HG03571 (cell line): Measurements from ENCODE around the gene RGS7.
"Not testable (repeated sequence)": the region's sequence is repeated elsewhere in the genome, so short reads cannot be mapped to it uniquely, and the experiment has no call there.

Source experiments
- ATAC-seq: cut with Tn5 transposase; IDR thresholded peaks from one replicate; pipeline ENCODE4 v1.9.1; 2021; ENCODE audit not compliant: unreplicated experiment

RGS7 gene

GRCh38 chr1:241274693-241275092 is 82.3 kb downstream of the RGS7 start:
- ATAC-seq = no peak

- ATAC-seq = no peak
Observed at GRCh38 chr1:241272828-241273227, 84.2 kb downstream of the RGS7 start.

- ATAC-seq = no peak
Observed at GRCh38 chr1:241271427-241271826, 85.6 kb downstream of the RGS7 start.

- ATAC-seq = no peak
Observed at GRCh38 chr1:241270016-241270415, 87.0 kb downstream of the RGS7 start.

- ATAC-seq = no peak
Observed at GRCh38 chr1:241269116-241269515, 87.9 kb downstream of the RGS7 start.

- no peak for ATAC-seq
Observed at GRCh38 chr1:241266121-241266520, 90.9 kb downstream of the RGS7 start.

- ATAC-seq = no peak
Observed at GRCh38 chr1:241265428-241265827, 91.6 kb downstream of the RGS7 start.

GRCh38 chr1:241263346-241263745 is 93.7 kb downstream of the RGS7 start:
- ATAC-seq = no peak

- no peak for ATAC-seq
Observed at GRCh38 chr1:241253471-241253870, 103.5 kb downstream of the RGS7 start.

- ATAC-seq = no peak
Observed at GRCh38 chr1:241250465-241250864, 106.5 kb downstream of the RGS7 start.

GRCh38 chr1:241240069-241240468 is 116.9 kb downstream of the RGS7 start:
- ATAC-seq = no peak

GRCh38 chr1:241237873-241238272 is 119.1 kb downstream of the RGS7 start:
- no peak for ATAC-seq

GRCh38 chr1:241235256-241235897 is 121.6 kb downstream of the RGS7 start:
- no peak for ATAC-seq

GRCh38 chr1:241229711-241230110 is 127.3 kb downstream of the RGS7 start:
- no peak for ATAC-seq

GRCh38 chr1:241229216-241229615 is 127.8 kb downstream of the RGS7 start:
- ATAC-seq = no peak

- ATAC-seq = no peak
Observed at GRCh38 chr1:241228339-241228738, 128.7 kb downstream of the RGS7 start.

GRCh38 chr1:241225741-241226140 is 131.3 kb downstream of the RGS7 start:
- no peak for ATAC-seq

GRCh38 chr1:241224189-241224588 is 132.8 kb downstream of the RGS7 start:
- ATAC-seq = not testable (repeated sequence)

GRCh38 chr1:241222813-241223212 is 134.2 kb downstream of the RGS7 start:
- ATAC-seq = not testable (repeated sequence)

- no peak for ATAC-seq
Observed at GRCh38 chr1:241221319-241221718, 135.7 kb downstream of the RGS7 start.

- ATAC-seq = not testable (repeated sequence)
Observed at GRCh38 chr1:241220913-241221312, 136.1 kb downstream of the RGS7 start.

GRCh38 chr1:241219449-241219848 is 137.6 kb downstream of the RGS7 start:
- ATAC-seq = no peak

- ATAC-seq = no peak
Observed at GRCh38 chr1:241217516-241217915, 139.5 kb downstream of the RGS7 start.
